DMS79 treated with DMSO at 0.1 percent for 48 hours (cell line): ENCODE measurements around the gene TCF12.
"Not testable (repeated sequence)": the region's sequence is repeated elsewhere in the genome, so short reads cannot be mapped to it uniquely, and the experiment has no call there.

Experiments used
- DNase-seq: peaks from one replicate; lab custom pipeline; 2025; lab: John Stamatoyannopoulos, UW

Gene TCF12

DNA sequence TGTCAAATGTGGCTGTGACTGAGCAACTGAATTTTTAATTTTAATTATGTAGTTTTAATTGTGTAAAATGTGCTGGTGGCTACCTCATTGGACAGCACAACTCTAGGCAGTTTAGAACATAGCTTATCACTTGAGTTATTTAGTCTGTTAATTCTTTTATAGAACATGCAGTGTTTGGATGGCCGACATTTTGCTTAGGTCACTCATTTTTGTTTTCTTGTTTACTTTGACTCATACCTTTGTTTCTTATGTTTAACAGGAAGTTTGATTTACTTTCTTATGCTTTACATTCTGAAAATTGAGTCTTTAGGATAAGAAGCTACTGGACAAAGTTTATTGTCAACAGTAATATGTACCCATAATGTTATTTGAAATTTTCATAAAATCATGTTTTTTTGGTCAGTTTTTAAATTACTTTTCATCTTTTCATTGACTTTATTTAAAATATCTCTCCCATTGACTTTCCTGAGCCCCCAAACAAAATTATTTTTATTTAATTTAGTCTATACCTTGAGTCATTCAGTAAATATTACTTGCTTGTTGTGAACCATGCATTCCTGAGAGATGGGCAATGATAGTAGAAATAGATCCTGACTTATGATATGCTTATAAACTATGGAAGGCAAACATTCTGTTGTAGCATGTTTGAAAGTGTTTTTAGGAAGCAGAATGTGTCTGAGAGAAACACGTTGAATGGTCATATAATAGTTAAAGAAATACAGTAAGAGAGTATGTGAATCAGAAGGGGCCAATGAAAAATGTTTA is 60.6 kb downstream of the TCF12 start:
- DNase-seq, result no peak

DNA sequence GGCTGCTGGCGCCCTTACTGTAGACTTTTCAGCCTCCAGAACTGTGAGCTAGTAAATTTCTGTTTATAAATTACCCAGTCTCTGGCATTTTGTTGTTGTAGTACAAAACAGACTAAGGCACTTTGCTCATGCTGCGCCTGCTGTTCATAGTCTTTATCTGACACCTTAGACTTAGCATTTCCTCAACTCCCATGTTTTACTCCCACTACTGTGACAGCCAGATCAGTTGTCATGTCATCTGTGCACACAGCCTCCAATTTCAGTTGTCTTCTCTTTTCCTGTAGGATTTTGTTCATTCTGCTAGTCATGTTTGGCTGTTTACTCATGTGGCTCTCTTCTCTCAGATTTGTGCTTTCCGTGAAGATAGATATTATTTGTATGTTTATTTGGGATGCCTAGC is 62.0 kb downstream of the TCF12 start:
- no peak for DNase-seq

DNA sequence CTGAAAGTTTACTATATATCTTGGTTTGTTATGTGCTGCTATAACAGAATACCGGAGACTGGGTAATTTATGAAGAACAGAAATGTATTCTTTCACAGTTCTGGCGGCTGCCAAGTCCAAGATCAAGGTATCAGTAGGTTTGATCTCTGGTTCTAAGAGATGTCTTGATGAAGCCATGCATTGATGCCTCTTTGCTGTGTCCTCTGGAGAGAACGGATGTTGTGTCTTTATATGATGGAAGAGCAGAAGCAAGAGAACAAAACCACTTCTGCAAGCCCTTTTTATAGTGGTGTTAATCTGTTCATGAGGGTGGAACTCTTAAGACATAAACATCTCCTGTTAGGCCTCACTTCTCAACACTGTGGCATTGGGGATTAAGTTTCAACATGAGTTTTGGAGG is 62.7 kb downstream of the TCF12 start:
- no peak for DNase-seq

DNA sequence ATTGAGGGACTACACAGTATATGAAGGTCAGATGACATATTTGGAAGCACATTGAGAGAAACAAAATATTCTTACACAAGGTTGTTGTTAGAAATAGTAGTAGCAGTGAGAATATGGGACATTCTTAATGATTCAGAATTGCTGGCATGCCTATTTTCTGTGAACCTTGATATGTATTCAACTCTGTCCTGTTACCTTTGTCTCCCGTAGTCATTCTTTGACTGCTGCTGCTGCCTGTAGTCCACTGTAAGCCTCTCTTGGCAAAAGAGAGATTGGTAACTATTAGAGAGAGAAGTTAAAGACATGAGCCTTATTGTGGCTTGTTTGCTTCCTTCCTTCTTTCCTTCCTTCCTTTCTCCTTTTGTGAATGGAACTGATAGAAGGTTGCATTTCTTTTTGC is 64.5 kb downstream of the TCF12 start:
- DNase-seq, result no peak

DNA sequence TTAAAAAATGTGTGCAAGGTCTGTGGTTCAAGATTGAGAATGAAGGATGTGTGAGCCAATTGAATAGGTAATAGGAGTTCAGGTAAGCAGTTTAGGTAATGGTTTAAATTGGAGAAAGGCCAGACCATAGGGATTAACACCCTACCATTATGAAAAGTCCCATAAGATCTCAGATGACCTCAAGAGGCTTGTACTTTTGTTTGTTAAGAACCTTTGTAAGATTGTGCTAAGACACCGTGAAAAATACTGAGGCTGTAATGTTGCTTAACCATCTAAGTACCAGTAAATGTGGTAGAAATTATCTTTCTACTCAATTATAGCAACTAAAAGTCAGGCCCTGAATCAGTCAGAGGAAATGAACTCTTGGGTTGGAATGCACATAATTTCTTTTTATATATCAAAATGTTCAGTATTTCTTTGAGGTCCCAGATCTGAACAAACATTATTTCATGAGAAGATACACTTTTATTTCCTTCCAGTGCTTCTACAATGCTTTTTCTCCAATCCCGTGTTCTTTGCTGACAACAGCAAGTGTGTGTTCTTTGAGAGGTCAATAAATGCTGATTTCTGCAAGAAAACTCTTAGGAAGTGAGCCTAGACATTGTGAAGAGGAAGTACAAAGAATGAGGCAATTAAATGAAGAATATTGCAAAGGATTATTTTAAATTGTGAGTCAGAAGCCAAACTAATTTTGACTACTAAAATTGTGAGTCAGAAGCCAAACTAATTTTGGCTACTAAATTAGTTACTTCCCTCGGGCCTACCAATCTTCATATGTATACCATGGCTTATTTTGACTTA is 66.4 kb downstream of the TCF12 start:
- DNase-seq, result peak; percentile 28

DNA sequence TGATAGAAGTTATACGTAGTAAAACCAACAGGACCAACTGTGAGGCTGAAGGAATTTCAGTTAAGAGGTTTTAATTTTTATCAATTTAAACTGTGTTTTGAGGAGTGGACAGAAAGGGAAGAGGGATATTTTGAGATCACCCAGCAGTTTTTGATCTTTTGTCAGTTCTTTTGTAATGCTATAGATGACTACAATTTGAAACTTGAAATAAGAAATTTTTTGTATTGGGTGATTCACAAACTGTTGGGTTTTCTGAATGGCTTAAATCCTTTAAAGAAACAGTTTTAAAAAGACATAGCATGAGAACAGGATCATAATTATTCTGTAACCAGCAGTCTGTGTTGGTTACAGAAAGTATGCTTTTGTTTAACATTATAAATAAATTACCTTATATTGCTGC is 67.4 kb downstream of the TCF12 start:
- no peak for DNase-seq

DNA sequence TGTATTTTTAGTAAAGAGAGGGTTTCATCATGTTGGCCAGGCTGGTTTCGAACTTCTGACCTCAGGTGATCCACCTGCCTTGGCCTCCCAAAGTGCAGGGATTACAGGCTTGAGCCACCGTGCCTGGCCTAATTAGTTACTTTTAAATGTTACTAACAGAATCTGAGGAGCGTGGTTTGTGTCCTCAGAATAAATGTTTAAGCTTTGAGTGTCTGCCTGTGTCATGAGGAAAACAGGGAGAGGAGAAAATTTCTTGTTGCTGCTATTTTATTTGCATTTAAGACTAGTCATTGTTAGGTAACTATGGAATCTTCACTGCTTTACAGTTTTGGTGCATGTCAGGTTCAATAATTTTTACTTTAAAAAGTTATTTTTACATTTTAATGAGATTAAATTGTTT is 68.8 kb downstream of the TCF12 start:
- no peak for DNase-seq

DNA sequence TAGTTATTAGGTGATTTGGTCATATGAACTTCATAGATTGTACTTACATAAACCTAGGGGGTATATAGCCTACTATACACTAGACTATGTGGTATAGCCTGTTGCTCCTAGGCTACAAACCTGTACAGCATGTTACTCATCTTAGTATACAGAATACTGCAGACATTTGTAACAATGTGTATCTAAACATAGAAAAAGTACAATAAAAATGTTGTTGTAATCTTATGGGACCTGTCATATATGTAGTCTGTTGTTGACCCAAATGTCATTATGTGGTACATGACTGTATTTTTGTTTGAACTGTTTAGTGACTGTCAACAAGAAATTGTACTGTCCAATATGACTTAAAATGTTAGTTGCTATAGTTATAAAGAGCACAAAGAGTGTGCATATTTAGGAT is 69.8 kb downstream of the TCF12 start:
- no peak for DNase-seq

DNA sequence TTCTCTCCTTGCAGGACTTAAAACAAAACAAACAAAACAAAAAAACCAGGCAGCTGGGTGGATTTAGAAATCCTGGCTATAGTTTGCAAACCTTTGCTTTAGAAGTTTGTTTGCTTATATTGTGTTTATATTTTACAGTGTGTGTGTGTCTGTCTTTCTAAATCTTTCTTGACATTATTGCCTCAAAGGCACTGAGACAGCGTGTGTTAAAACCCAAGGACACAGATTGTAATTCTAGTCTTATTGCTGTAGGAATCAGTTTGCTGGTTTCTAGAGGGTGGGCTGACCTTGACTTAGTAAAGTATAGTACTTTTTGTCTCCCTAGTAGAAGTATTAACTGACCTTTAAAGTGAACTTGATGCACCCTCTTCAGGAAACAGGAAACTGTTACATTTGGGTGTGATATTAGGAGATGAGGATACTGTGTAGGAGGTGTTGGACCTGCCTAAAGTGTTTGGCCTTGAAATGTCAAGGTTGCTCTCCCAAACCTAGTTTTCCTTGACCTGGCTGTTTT is 71.0 kb downstream of the TCF12 start:
- no peak for DNase-seq

DNA sequence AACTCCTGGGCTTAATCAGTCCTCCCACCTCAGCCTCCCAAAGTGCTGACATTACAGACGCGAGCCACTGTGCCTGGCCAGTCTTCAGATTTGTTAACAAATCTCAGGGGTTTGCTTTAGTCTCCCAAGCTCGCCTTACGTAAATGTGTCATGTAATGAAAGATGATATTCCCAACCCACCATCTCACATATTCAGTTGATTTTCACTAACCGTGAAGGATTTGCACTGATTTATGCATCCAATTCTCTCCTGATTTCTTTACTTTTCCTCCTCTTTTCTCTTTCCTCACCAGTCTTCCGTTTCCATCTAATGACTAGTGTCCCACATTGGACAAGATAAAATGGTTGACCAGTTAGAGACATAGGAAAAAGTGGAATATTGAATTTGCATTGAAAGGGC is 72.6 kb downstream of the TCF12 start:
- no peak for DNase-seq

DNA sequence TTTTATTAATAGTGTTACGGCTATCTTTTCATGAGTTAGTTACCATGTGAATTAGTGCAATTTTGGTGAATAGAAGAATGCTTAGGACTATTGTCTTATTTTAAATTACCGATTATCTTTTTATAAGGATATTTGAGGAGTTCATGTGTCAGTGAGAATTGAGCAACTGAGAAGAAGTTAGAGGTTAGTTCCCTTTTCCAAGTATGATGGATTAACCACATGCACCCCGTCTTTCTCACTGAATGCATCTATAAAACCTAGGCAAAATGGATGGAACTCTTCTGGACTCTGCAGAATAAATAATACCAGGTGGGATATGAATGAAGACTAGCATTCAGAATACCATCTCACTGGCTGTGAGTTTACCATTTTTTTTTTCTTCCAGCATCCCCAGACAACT is 74.3 kb downstream of the TCF12 start:
- no peak for DNase-seq

DNA sequence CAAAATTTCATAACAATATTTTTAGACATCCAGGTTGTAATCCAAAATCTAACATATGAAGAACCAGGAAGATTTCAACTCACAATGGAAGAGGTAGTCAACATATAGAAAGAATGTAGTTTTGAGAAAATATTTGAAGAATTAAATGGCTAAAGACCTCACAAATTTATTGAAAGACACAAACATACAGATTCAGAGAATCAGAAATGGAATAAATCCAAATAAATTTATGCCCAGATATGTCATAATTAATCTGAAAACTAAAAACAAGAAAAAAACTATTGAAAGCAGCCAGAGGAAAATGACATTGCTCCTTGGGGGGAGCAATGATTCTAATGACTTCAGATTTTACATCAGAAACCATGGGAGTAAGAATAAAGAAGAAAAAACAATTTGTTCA is 75.8 kb downstream of the TCF12 start:
- DNase-seq, result no peak

DNA sequence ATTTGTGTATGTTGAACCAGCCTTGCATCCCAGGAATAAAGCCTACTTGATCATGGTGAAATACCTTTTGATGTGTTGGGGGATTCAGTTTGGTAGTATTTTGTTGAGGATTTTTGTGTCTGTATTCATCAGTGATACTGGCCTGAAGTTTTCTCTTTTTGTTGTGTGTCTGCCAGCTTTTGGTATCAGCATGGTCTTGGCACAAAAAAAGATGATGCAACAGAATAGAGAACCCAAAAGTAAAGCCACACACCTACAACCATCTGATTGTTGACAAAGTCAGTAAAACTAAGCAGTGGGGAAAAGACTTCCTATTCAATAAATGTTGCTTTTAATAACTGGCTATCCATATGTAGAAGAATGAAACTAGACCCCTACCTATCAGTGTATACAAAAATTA is 77.6 kb downstream of the TCF12 start:
- DNase-seq, result no peak

DNA sequence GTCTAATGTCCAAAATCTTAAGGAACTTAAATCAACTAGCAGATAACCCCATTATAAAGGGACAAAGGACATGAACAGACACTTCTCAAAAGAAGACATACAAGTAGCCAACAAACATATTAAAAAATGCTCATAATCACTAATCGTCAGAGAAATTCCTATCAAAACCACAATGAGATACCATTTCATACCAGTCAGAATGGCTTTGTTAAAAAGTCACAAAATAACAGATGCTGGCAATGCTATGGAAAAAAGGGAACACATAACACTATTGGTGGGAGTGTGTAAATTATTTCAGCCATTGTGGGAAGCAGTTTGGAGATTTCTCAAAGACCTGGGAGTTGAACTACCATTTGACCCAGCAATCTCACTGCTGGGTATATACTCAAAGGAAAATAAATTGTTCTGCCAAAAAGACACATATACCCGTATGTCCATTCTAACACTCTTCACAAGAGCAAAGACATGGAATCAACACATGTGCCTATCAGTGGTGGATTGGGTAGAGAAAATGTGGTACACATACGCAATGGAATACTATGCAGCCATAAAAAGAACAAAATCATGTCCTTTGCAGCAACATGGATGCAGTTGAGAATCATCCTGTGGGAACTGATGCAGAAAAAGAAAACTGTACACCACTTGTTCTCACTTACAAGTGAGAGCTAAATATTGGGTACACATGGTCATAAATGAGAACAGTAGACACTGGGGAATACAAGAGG is 78.5 kb downstream of the TCF12 start:
- DNase-seq, result no peak

DNA sequence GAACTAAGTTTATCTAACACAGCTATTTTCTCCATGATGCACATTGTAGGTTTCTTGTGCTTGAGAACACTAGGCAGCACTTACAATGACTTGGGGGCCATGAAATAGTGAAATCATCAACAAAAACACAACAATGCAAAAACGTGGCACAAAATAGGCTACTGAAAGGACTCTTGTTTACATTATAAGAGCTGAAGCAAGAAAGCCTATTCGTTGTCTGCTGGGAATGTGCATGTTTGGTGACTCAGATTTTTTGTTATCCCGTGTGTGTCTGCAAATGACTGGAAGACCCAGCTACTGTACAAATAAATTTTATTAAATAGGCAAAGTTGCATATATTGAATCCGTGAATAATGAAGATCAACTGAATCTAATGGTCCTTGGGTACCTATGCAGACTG is 85.0 kb downstream of the TCF12 start:
- no peak for DNase-seq

DNA sequence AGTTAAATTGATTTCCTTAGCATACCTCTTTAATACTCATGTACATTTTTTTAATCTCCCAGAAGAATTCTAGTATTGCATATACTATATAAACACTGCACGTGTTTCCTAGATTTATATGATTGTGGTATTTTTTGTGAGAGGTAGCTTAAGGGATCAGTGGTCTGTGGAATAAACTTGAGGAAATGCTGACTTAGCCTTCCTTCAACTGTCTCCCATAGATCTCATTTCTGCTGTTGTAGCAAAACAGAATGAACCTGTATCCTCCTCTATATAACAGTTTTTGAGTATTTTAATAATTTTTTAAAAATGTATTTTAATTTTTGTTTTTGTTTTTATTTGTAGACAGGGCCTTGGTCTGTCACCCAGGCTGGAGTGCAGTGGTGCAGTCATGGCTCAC is 86.8 kb downstream of the TCF12 start:
- DNase-seq, result no peak

DNA sequence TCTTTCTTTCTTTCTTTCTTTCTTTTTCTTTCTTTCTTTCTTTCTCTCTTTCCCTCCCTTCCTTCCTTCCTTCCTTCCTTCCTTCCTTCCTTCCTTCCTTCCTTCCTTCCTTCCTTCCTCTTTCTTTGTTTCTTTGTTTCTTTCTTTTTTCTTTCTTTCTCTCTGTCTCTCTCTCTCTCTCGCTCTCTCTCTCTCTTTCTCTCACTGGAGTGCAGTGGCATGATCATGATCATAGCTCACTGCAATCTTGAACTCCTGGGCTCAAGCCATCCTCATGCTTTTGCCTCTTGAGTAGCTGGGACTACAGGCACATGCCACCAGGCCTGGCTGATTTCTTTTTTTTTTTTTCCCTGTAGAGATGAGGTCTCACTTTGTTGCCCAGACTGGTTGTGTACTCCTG is 89.4 kb downstream of the TCF12 start:
- not testable (repeated sequence) for DNase-seq

DNA sequence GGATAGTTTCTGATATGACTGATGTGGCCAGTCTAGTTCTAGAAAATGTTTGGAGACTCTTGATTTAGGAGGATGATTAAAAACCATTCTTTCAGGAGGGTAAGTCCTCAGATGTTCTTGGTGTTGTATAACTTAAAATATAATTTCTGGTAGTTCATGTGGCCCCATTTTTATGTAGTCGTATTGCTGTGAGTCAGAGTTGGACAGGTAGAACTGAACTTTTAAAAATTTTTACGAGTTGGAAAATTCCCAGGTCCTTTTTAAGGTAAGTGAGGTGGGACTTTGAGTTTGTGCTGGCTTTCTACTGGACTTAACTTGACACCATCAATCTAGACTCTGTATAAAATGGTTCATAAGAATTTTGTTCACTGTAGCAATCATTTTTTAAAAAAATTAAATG is 92.3 kb downstream of the TCF12 start:
- no peak for DNase-seq

DNA sequence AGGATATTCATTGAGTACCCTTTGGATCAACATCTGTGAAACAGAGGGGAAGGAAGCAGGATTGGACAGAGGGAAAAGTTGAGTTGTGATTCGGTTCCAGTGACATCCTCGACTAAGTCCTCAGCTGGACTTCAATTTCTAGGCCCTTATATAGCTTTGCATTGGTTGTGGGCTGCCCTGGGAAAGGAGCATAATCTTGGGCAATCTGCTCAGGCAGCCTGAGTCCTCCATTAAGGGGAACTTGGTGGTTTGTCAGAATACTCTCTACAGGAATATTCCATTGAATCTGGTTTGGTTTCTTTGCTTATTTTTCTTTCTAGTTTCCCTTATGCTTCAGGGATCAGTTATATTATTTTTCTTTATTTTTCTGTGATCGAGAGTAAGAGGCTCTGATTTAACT is 94.1 kb downstream of the TCF12 start:
- no peak for DNase-seq

DNA sequence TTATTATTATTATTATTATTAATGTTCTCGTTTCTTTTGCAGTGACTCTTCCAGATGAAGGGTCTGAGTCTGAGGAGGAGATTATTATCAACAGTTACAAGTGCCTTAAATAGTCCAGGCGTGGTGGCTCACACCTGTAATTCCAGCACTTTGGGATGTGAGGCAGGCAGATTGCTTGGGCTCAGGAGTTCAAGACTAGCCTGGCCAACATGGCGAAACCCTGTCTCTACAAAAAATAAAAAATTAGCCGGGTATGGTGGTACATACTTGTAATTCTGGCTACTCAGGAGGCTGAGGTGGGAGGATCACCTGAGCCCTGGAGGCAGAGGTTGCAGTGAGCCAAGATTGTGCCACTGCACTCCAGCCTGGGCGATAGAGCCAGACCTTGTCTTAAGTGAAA is 96.5 kb downstream of the TCF12 start:
- DNase-seq, result not testable (repeated sequence)

DNA sequence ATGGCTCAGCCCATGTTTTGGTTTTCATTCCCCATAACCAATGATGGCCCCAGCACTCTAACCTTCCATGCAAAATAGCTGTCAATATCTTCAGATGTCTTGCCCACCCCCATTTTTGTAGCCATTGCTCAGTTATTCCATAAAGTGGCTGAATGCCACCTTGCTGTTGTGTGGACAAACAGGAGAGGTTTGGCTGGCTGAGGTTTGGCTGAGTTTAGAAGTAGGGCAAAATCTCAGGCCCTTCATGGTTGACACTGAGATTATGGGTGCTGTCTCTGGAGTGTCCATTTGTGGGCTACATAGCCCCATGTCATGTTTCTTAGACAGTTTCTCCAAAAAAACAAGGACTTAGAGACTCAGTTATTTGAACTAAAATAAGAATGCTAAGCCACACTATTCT is 96.9 kb downstream of the TCF12 start:
- DNase-seq, result no peak

DNA sequence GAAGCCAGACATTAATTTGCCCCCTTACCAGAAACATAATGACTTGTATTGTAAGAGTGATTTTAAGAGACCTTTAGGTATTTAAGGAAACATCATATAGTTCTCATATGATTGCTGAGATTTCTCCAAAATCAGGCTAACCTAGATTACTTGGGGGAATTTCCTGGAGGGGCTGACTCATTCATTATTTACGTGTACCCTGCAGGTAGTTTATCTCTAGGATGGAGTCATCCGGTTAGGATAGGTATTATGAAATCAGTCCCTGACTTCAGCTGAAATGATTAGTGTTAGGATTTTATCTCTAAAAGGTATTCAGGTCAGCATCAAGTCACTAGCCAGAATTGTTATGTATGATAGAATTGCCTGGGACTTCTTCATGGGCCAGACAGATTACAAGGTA is 97.5 kb downstream of the TCF12 start:
- no peak for DNase-seq

DNA sequence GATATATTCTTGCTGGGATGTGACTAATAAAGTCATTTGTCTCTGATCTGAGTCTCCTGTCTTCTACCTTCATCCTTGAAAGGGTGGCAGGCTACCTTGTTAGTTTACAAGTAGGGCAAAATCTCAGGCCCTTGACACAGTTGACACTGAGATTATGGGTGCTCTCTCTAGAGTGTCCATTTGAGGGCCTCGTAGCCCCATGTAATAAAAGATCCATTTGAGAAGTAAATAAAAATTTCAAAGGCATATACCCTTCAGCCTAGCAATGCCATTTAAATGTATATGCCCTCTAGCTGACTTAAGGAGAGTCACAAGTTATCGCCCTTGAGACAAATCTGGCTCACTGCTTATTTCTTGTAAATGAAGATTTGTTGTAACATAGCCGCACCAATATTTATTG is 98.6 kb downstream of the TCF12 start:
- DNase-seq, result no peak
